K562 (cell line): ENCODE results near the gene OR5A1. TPM values are rescaled to one million over a fixed set of nuclear protein-coding genes. Genes with fewer than 3 reads are reported as not detected.

Experiments
- ATAC-seq: fragments of 200-7000 bp; cut with Tn5 transposase; 3 replicates; pipeline ENCODE4 v1.9.1; 2020; ENCODE audit warnings: moderate library complexity
- BruUV-seq: library from RNA; stranded (reverse); fragments of 400-500 nt; replicated peaks from 2 replicates; lab custom pipeline; 2021; lab: Mats Ljungman, UMichigan
- CTCF ChIA-PET: fragments of 300-600 bp; formaldehyde crosslinking; extraction: SDS; loops from one replicate; lab custom pipeline; 2021; ENCODE audit warnings: low intra/inter-chr PET ratio; lab: Yijun Ruan, JAX
- POLR2A ChIA-PET: fragments of 300-600, 350-650 bp; sonication (Branson Sonifier 250); formaldehyde crosslinking; extraction: SDS; loops from one replicate; lab custom pipeline; 2021; ENCODE audit warnings: antibody characterized with exemption, inconsistent platforms; lab: Yijun Ruan, JAX
- DNase-seq, 4 experiments: peaks; one replicate each; pipeline versions ENCODE4 v3.0.0 to v3.0.0-alpha.2; 2011 to 2018; ENCODE audit warnings: low spot score in 3 of 4, mixed read lengths in 3 of 4; ENCODE audit errors: extremely low read depth in 1 of 4
- FAIRE-seq: peaks from 2 replicates; lab custom pipeline; 2011; peaks lifted over from hg19 to GRCh38; lab: Jason Lieb, UNC
- H2AFZ ChIP-seq: 2 replicates; pipeline ENCODE4 v1.6.0; 2011; ENCODE audit warnings: low read depth, low read length, control low read depth, inconsistent platforms
- H3K27ac ChIP-seq: fragments of 200-600 bp; 3 replicates; pipeline ENCODE4 v1.8.0; 2011; ENCODE audit warnings: low read depth, mild to moderate bottlenecking, control low read depth, inconsistent platforms, low read length, moderate library complexity, mixed read lengths; ENCODE audit errors: extremely low read depth
- H3K27me3 ChIP-seq, 2 experiments: fragments of 300-600 bp in 1 of 2; 2 replicates in 1 of 2; 3 replicates in 1 of 2; pipeline versions ENCODE4 v1.6.0 to v1.8.0; 2011; ENCODE audit warnings: inconsistent platforms in 2 of 2, low read length in 2 of 2, mild to moderate bottlenecking in 1 of 2, mixed read lengths in 1 of 2, moderate library complexity in 1 of 2; ENCODE audit not compliant: control insufficient read depth in 2 of 2, insufficient read depth in 2 of 2
- H3K36me3 ChIP-seq: fragments of 300-600 bp; 3 replicates; pipeline ENCODE4 v1.8.0; 2011; ENCODE audit warnings: mild to moderate bottlenecking, low read length, inconsistent platforms; ENCODE audit not compliant: control insufficient read depth, insufficient read depth
- H3K4me1 ChIP-seq, 2 experiments: fragments of 200-600 bp in 1 of 2; replicated peaks in 1 of 2; 2 replicates in 1 of 2; 3 replicates in 1 of 2; pipeline versions ENCODE4 v1.5.1 to v1.8.0; 2011; ENCODE audit warnings: inconsistent platforms in 2 of 2, low read length in 2 of 2, mild to moderate bottlenecking in 1 of 2, mixed read lengths in 1 of 2, moderate library complexity in 1 of 2; ENCODE audit not compliant: control insufficient read depth in 2 of 2, insufficient read depth in 2 of 2
- H3K4me2 ChIP-seq: 2 replicates; pipeline ENCODE4 v1.6.1; 2011; ENCODE audit warnings: low read length, control low read depth, inconsistent platforms, mixed read lengths; ENCODE audit not compliant: insufficient read depth
- H3K4me3 ChIP-seq: fragments of 200-600 bp; sonication (generic), shearing (Covaris generic); 2 replicates; pipeline ENCODE4 v1.5.1; 2016; ENCODE audit warnings: control low read depth, inconsistent platforms
- H3K79me2 ChIP-seq: fragments of 200-600 bp; 3 replicates; pipeline ENCODE4 v1.8.0; 2011; ENCODE audit warnings: low read length, inconsistent platforms; ENCODE audit not compliant: control insufficient read depth, insufficient read depth
- H3K9ac ChIP-seq, 2 experiments: 2 replicates each; pipeline versions ENCODE4 v1.6.0 to v1.6.1; 2011; ENCODE audit warnings: low read depth in 2 of 2, low read length in 2 of 2, control low read depth in 1 of 2, inconsistent platforms in 1 of 2, mild to moderate bottlenecking in 1 of 2, mixed read lengths in 1 of 2; ENCODE audit not compliant: insufficient read depth in 1 of 2
- H3K9me1 ChIP-seq: one replicate; pipeline ENCODE4 v1.6.0; 2011; ENCODE audit warnings: inconsistent platforms, mild to moderate bottlenecking, low read length, moderate library complexity; ENCODE audit not compliant: control insufficient read depth, insufficient read depth
- H3K9me3 ChIP-seq: replicated peaks from 2 replicates; pipeline ENCODE4 v1.5.1; 2011; ENCODE audit warnings: low read depth, low read length, inconsistent platforms; ENCODE audit not compliant: control insufficient read depth, insufficient read depth
- H4K20me1 ChIP-seq: replicated peaks from 2 replicates; pipeline ENCODE4 v1.6.1; 2011; ENCODE audit warnings: low read length, inconsistent platforms, mixed read lengths; ENCODE audit not compliant: control insufficient read depth, insufficient read depth
- HNRNPH1 ChIP-seq: fragments of 200-400 bp; formaldehyde crosslinking; optimal IDR thresholded peaks from 2 replicates; pipeline ENCODE3; 2017; ENCODE audit warnings: low read depth, mild to moderate bottlenecking, low read length, moderate library complexity
- MYBL2 ChIP-seq, 2 experiments: fragments of 450-650 bp in 1 of 2; sonication (generic) in 1 of 2; formaldehyde crosslinking in 1 of 2; IDR thresholded peaks; 2 replicates each; pipeline versions ENCODE4 v1.6.1 to v1.8.1; 2017 to 2022; ENCODE audit warnings: borderline replicate concordance in 1 of 2, inconsistent platforms in 1 of 2, low read depth in 1 of 2, mild to moderate bottlenecking in 1 of 2, missing genetic modification reagents in 1 of 2, moderate library complexity in 1 of 2
- NBN ChIP-seq: fragments of 450-650 bp; IDR thresholded peaks from 2 replicates; pipeline ENCODE4 v1.6.1; 2016; ENCODE audit warnings: low read depth, mild to moderate bottlenecking
- NR2C1 ChIP-seq, 2 experiments: fragments of 450-650 bp; IDR thresholded peaks; 2 replicates each; pipeline ENCODE4 v1.6.1; 2017; ENCODE audit warnings: mild to moderate bottlenecking in 2 of 2, antibody characterized with exemption in 1 of 2, inconsistent platforms in 1 of 2, missing compliant biosample characterization in 1 of 2, missing genetic modification characterization in 1 of 2
- NR4A1 ChIP-seq, 2 experiments: fragments of 250-450 bp in 1 of 2; fragments of 450-650 bp in 1 of 2; sonication (Bioruptor Pico) in 1 of 2; IDR thresholded peaks; 2 replicates each; pipeline versions ENCODE4 v1.4.0 to v1.6.1; 2016 to 2020; ENCODE audit warnings: mild to moderate bottlenecking in 2 of 2, missing compliant biosample characterization in 1 of 2, missing genetic modification characterization in 1 of 2, moderate library complexity in 1 of 2
- PHTF2 ChIP-seq: fragments of 250-450 bp; sonication (Bioruptor Pico); IDR thresholded peaks from 2 replicates; pipeline ENCODE4 v1.5.0; 2021; ENCODE audit warnings: mild to moderate bottlenecking
- RUNX1 ChIP-seq: sonication (generic); IDR thresholded peaks from 2 replicates; pipeline ENCODE4 v1.6.1; 2016; ENCODE audit warnings: antibody characterized with exemption, low read depth
- SP1 ChIP-seq: sonication (generic); formaldehyde crosslinking; IDR thresholded peaks from 2 replicates; pipeline ENCODE4 v1.8.1; 2022; ENCODE audit warnings: mild to moderate bottlenecking, missing genetic modification reagents
- SREBF1 ChIP-seq: fragments of 150-350 bp; IDR thresholded peaks from 2 replicates; pipeline ENCODE4 v1.6.1; 2014; ENCODE audit warnings: antibody characterized with exemption, low read depth, low read length, borderline replicate concordance
- TEAD4 ChIP-seq, 2 experiments: sonication (generic) in 1 of 2; formaldehyde crosslinking in 1 of 2; IDR thresholded peaks; 2 replicates each; pipeline versions ENCODE4 v1.6.1 to v1.8.0; 2012 to 2022; ENCODE audit warnings: borderline replicate concordance in 1 of 2, inconsistent platforms in 1 of 2, low read length in 1 of 2, mild to moderate bottlenecking in 1 of 2, missing genetic modification reagents in 1 of 2
- ZKSCAN3 ChIP-seq: fragments of 250-450 bp; sonication (Bioruptor Pico); IDR thresholded peaks from 2 replicates; pipeline ENCODE4 v1.4.0; 2020
- in situ Hi-C: fragments of 300-500 bp; cut with MboI; formaldehyde crosslinking; loops from 4 replicates; pipeline ENCODE4 v1.15.0; 2018; ENCODE audit warnings: inconsistent platforms, mixed read lengths
- intact Hi-C: fragments of 100-400 bp; cut with micrococcal nuclease; formaldehyde crosslinking; loops from 2 replicates; pipeline ENCODE4 v1.14.2; 2022
- polyA plus RNA-seq, 8 experiments: library from polyadenylated mRNA; depleted of rRNA in 4 of 8; stranded (reverse) in 5 of 8; unstranded in 3 of 8; fragments of >200 nt; fragmentation: Nextera tagmentation in 2 of 8; fragmentation: Illumina TruSeq in 1 of 8; extraction: Ambion mirVana in 2 of 8; extraction: Trizol in 1 of 8; gene quantifications; 2 replicates each; pipeline versions ENCODE4 v1.2.1 to v1.2.3, GENCODE V29; 2011 to 2014; ENCODE audit warnings: inconsistent platforms in 1 of 8, missing spikeins in 1 of 8
- total RNA-seq, 7 experiments: library from RNA; depleted of rRNA in 6 of 7; stranded (reverse); fragments of >200 nt in 6 of 7; fragmentation: Illumina TruSeq in 2 of 7; extraction: Trizol in 2 of 7; gene quantifications; 2 replicates each; pipeline versions ENCODE4 v1.2.1 to v1.2.3, GENCODE V29; 2011 to 2021; ENCODE audit warnings: low replicate concordance in 1 of 7
- TF ChIP-seq, protein P1 (sequence below): fragments of 200-600 bp; sonication (generic); IDR thresholded peaks from one replicate; pipeline ENCODE4 v1.6.1; 2012; ENCODE audit warnings: mild to moderate bottlenecking, low read depth, low read length, inconsistent platforms

Gene OR5A1
- total and polyA plus RNA-seq, 9 of the 15 experiments (the other 6 are each of a cell fraction or from before 2014, with no cell fraction given), result not detected

DNA sequence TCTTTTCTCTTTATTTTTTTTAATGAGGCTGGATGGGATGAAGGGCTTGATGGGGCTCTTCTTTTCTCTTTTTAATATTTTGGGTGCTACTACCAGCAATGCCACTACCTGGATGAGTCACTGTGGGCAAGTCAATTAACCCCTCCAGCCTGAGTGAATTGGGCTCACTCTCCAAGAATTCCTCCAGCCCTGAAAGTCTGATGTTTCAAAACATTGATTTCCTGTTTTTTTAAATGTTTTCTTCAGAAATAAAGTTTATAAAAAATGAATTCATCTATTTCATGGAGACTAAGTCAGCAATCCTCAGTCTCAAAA lies 9.2 kb upstream of the OR5A1 start:
- no peak overlapping the region for H3K9ac ChIP-seq
- no peak overlapping the region for H2AFZ ChIP-seq
- no peaks in the 10 kb centered on the region; a peak in 1 of 5 replicates for H3K27me3 ChIP-seq
- H3K4me2 ChIP-seq, result no peak overlapping the region
- H3K4me1 ChIP-seq, result no peaks in the 10 kb centered on the region
- no TSS peak for BruUV-seq
- in situ Hi-C loops, result loop anchor here (10.0 kb wide), 1 partner anchor 252 kb away; the partner anchor contains the start of gene DTX4
- no peak overlapping the region for H3K4me3 ChIP-seq
- intact Hi-C loops, result no loop called here
- H4K20me1 ChIP-seq, result no peaks in the 10 kb centered on the region
- DNase-seq (no peak), FAIRE-seq (no peak), ATAC-seq (no peak)
- no peaks in the 10 kb centered on the region for H3K36me3 ChIP-seq
- no peaks in the 10 kb centered on the region for H3K9me1 ChIP-seq
- no peaks in the 10 kb centered on the region for H3K9me3 ChIP-seq
- CTCF ChIA-PET, result no interaction called here
- POLR2A ChIA-PET, result no interaction called here
- H3K27ac ChIP-seq, result no peak overlapping the region
- H3K79me2 ChIP-seq, result no peaks in the 10 kb centered on the region
- TF ChIP-seq TEAD4 (IDR thresholded peaks at IDR 0.05; ENCODE audit: low read length), result no peak
- no peak for TF ChIP-seq TEAD4 (CRISPR knock-in tag; IDR thresholded peaks at IDR 0.05; ENCODE audit: borderline replicate concordance)
- no peak for TF ChIP-seq NBN
- no peak for TF ChIP-seq SREBF1
- no peak for TF ChIP-seq HNRNPH1
- no peak for TF ChIP-seq RUNX1
- TF ChIP-seq, protein P1, sequence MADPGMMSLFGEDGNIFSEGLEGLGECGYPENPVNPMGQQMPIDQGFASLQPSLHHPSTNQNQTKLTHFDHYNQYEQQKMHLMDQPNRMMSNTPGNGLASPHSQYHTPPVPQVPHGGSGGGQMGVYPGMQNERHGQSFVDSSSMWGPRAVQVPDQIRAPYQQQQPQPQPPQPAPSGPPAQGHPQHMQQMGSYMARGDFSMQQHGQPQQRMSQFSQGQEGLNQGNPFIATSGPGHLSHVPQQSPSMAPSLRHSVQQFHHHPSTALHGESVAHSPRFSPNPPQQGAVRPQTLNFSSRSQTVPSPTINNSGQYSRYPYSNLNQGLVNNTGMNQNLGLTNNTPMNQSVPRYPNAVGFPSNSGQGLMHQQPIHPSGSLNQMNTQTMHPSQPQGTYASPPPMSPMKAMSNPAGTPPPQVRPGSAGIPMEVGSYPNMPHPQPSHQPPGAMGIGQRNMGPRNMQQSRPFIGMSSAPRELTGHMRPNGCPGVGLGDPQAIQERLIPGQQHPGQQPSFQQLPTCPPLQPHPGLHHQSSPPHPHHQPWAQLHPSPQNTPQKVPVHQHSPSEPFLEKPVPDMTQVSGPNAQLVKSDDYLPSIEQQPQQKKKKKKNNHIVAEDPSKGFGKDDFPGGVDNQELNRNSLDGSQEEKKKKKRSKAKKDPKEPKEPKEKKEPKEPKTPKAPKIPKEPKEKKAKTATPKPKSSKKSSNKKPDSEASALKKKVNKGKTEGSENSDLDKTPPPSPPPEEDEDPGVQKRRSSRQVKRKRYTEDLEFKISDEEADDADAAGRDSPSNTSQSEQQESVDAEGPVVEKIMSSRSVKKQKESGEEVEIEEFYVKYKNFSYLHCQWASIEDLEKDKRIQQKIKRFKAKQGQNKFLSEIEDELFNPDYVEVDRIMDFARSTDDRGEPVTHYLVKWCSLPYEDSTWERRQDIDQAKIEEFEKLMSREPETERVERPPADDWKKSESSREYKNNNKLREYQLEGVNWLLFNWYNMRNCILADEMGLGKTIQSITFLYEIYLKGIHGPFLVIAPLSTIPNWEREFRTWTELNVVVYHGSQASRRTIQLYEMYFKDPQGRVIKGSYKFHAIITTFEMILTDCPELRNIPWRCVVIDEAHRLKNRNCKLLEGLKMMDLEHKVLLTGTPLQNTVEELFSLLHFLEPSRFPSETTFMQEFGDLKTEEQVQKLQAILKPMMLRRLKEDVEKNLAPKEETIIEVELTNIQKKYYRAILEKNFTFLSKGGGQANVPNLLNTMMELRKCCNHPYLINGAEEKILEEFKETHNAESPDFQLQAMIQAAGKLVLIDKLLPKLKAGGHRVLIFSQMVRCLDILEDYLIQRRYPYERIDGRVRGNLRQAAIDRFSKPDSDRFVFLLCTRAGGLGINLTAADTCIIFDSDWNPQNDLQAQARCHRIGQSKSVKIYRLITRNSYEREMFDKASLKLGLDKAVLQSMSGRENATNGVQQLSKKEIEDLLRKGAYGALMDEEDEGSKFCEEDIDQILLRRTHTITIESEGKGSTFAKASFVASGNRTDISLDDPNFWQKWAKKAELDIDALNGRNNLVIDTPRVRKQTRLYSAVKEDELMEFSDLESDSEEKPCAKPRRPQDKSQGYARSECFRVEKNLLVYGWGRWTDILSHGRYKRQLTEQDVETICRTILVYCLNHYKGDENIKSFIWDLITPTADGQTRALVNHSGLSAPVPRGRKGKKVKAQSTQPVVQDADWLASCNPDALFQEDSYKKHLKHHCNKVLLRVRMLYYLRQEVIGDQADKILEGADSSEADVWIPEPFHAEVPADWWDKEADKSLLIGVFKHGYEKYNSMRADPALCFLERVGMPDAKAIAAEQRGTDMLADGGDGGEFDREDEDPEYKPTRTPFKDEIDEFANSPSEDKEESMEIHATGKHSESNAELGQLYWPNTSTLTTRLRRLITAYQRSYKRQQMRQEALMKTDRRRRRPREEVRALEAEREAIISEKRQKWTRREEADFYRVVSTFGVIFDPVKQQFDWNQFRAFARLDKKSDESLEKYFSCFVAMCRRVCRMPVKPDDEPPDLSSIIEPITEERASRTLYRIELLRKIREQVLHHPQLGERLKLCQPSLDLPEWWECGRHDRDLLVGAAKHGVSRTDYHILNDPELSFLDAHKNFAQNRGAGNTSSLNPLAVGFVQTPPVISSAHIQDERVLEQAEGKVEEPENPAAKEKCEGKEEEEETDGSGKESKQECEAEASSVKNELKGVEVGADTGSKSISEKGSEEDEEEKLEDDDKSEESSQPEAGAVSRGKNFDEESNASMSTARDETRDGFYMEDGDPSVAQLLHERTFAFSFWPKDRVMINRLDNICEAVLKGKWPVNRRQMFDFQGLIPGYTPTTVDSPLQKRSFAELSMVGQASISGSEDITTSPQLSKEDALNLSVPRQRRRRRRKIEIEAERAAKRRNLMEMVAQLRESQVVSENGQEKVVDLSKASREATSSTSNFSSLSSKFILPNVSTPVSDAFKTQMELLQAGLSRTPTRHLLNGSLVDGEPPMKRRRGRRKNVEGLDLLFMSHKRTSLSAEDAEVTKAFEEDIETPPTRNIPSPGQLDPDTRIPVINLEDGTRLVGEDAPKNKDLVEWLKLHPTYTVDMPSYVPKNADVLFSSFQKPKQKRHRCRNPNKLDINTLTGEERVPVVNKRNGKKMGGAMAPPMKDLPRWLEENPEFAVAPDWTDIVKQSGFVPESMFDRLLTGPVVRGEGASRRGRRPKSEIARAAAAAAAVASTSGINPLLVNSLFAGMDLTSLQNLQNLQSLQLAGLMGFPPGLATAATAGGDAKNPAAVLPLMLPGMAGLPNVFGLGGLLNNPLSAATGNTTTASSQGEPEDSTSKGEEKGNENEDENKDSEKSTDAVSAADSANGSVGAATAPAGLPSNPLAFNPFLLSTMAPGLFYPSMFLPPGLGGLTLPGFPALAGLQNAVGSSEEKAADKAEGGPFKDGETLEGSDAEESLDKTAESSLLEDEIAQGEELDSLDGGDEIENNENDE, result no peak
- no peak for TF ChIP-seq NR4A1 (CRISPR knock-in tag; IDR thresholded peaks at IDR 0.05)
- TF ChIP-seq NR4A1 (tag; IDR thresholded peaks at IDR 0.05), result no peak
- no peak for TF ChIP-seq SP1 (CRISPR knock-in tag)
- TF ChIP-seq MYBL2 (IDR thresholded peaks at IDR 0.05; ENCODE audit: low read depth), result no peak
- no peak for TF ChIP-seq MYBL2 (CRISPR knock-in tag; IDR thresholded peaks at IDR 0.05; ENCODE audit: borderline replicate concordance)
- TF ChIP-seq ZKSCAN3 (CRISPR knock-in tag), result no peak
- TF ChIP-seq NR2C1 (IDR thresholded peaks at IDR 0.05), result no peak
- TF ChIP-seq NR2C1 (tag; IDR thresholded peaks at IDR 0.05), result no peak
- TF ChIP-seq PHTF2 (CRISPR knock-in tag), result no peak
